Metanephros (tissue), 2 donors: ENCODE data around the gene TMED1. TPM values are rescaled to one million over a fixed set of nuclear protein-coding genes. Genes with fewer than 3 reads are reported as not detected.

Experiments used
- small RNA-seq: library from RNA; depleted of rRNA; stranded (forward); fragments of <200 nt; gene quantifications from one replicate; pipeline ENCODE3, GENCODE V24; 2014; ENCODE audit warnings: low replicate concordance
- total RNA-seq: library from RNA; depleted of rRNA; stranded (reverse); fragments of >200 nt; gene quantifications from one replicate; pipeline ENCODE4 v1.2.3, GENCODE V29; 2014

TMED1 gene, protein sequence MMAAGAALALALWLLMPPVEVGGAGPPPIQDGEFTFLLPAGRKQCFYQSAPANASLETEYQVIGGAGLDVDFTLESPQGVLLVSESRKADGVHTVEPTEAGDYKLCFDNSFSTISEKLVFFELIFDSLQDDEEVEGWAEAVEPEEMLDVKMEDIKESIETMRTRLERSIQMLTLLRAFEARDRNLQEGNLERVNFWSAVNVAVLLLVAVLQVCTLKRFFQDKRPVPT
- total RNA-seq: 40.9 TPM

GRCh38 chr19:10835754-10836478, at the start of gene TMED1:
TMED1 (minus strand) TSS chr19:10836212; CDS start chr19:10836191, 21 bp downstream.

GRCh38 chr19:10870955-10871603, 35.1 kb upstream of the TMED1 start, which contains the start of gene CARM1:
CARM1 (plus strand) TSS chr19:10871553; CDS start chr19:10871703, 150 bp downstream.

DNA sequence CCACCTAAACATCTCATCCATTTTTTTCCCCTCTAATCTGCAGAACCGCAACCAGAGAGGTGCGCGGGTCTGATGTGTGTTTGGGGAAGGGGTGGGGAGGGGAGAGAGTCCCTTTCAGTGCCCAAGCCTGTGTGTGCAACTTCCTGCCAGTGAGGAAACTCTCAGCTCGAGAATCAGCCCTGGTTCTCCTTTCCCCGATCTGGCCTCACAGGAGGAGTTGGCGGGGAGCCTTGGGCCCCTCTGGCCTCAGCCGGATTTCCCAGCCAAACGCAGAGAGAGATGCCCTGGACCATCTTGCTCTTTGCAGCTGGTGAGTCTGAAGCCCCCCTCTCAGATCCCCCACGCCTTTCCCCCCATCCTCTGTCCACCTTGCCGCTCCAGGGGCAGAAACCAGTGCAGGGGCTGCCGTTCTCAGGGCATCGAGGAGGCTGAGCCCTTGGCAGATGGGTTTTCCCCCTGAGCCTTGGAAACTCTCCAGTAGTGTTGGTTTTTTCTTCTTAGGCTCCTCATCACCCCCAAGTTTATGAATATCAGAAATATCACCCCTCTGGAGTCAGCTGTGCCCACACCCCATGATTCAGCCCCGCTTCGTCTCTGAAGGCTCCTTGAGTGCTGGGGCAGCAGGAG, 12.3 kb upstream of the TMED1 start, which contains the start of gene C19orf38:
C19orf38 (plus strand) TSS at position 186 of the 627 bp plus-strand sequence; CDS start at position 280, 94 bp downstream.

Small RNAs within 50 kb of the gene (small RNA-seq; reads per million reads assigned to genes)
- gene MIR199A1: 0.60 reads per million, percentile 69 among the genes with 10 or more reads in this experiment
- gene MIR6793: not detected

Other genes with a start within 250 kb of the TMED1 start
- 39.8 TPM for gene AP1M2, start 248.9 kb downstream of the TMED1 start, total RNA-seq
- 151 TPM for gene SLC44A2, start 210.7 kb downstream of the TMED1 start, total RNA-seq
- gene ILF3, start 181.9 kb downstream of the TMED1 start, total RNA-seq: 187 TPM
- gene QTRT1, start 134.8 kb downstream of the TMED1 start, total RNA-seq: 43.9 TPM
- gene DNM2, start 118.1 kb downstream of the TMED1 start, total RNA-seq: 172 TPM
- 6.4 TPM for gene C19orf38, start 12.2 kb upstream of the TMED1 start, total RNA-seq
- 42.0 TPM for gene CARM1, start 35.3 kb upstream of the TMED1 start, total RNA-seq
- gene YIPF2, start 92.4 kb upstream of the TMED1 start, total RNA-seq: 60.4 TPM
- gene TIMM29, start 92.6 kb upstream of the TMED1 start, total RNA-seq: 37.7 TPM
- gene SMARCA4, start 124.8 kb upstream of the TMED1 start, total RNA-seq: 124 TPM